22Rv1 (cell line): Measurements from ENCODE around the gene CTCFL.

ENCODE experiments used
- CTCF ChIP-seq: fragments of 450-650 bp; IDR thresholded peaks from 2 replicates; pipeline ENCODE4 v1.5.1; 2017; ENCODE audit warnings: mild to moderate bottlenecking
- ZFX ChIP-seq: fragments of 450-650 bp; IDR thresholded peaks from 2 replicates; pipeline ENCODE4 v1.6.1; 2017; ENCODE audit warnings: antibody characterized with exemption, borderline replicate concordance

GRCh38 chr20:57495978-57496377 lies 29.0 kb downstream of the CTCFL start:
- TF ChIP-seq CTCF (no peak), ZFX (no peak)
